NCI-H510A treated with DMSO at 0.1 percent for 48 hours (cell line): Measurements from ENCODE around the gene GPX4.

Source experiments
- DNase-seq: peaks from one replicate; lab custom pipeline; 2025; lab: John Stamatoyannopoulos, UW

GPX4 gene, protein sequence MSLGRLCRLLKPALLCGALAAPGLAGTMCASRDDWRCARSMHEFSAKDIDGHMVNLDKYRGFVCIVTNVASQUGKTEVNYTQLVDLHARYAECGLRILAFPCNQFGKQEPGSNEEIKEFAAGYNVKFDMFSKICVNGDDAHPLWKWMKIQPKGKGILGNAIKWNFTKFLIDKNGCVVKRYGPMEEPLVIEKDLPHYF

DNA sequence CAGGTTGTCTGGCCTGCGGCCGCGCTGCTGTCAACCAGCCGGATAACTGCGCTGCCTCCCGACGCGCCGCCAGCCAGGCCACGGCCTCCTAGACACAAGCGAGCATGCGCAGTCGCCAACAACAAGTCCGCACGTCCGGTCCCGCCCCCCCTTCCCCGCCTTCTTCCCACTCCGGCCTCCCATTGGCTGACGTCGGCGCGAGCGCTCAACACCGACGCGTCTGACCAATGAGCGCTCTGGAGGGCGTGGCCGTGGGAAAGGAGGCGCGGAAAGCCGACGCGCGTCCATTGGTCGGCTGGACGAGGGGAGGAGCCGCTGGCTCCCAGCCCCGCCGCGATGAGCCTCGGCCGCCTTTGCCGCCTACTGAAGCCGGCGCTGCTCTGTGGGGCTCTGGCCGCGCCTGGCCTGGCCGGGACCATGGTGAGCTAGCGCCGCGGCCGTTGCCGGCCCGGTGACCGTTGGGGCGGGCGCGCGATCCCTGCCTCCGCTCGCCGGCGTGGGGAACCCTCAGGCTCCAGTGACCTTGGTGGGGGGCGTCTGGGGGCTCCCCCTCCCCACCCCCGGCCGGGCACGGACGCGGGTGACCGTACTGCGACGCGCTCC, at the start of gene GPX4:
TSS of gene GPX4 (plus strand) at position 287 of the 603 bp plus-strand sequence. CDS start at position 337, 50 bp downstream.
- DNase-seq = peak; percentile 82

DNA sequence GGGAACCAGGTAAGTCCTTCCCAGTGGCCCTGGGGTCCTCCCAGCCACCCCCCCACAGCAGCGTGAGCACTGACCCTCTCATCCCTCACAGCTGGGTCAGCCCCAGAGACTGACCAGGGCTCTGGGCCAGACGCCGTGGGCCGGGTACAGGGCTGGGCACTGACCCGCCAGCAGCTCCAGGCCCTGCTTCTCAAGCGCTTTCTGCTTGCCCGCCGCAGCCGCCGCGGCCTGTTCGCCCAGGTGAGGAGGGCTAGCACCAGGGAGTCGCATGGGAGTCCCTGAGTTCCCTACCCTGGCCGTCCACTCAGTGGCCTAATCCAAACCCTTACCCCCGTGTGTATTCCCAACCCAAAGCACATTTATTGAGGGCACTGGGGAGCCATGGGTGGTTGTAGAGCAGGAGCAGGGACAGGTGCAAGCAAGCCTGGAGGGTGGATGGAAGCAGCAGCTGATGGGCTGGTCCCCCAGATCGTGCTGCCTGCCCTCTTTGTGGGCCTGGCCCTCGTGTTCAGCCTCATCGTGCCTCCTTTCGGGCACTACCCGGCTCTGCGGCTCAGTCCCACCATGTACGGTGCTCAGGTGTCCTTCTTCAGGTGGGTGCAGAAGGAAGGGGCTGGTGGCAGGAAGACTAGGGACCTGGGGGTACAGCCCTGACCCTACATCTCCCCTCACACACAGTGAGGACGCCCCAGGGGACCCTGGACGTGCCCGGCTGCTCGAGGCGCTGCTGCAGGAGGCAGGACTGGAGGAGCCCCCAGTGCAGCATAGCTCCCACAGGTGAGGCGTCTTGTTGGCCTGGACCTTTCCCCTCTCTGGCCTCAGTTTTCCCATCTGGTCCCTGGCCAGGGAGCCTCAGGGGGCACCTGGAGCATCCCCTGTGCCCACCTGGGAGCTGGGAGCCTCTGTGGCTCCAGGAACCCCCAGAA, 49.4 kb upstream of the GPX4 start:
- no peak for DNase-seq

DNA sequence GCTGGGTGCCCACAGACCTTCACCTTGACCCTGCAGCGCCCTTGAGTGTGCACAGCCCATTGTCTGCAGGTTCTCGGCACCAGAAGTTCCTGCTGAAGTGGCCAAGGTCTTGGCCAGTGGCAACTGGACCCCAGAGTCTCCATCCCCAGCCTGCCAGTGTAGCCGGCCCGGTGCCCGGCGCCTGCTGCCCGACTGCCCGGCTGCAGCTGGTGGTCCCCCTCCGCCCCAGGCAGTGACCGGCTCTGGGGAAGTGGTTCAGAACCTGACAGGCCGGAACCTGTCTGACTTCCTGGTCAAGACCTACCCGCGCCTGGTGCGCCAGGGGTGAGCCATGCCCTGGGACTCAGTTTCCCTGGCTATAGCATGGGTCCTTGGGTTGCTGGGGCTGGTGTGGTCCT, 48.8 kb upstream of the GPX4 start:
- DNase-seq = no peak

DNA sequence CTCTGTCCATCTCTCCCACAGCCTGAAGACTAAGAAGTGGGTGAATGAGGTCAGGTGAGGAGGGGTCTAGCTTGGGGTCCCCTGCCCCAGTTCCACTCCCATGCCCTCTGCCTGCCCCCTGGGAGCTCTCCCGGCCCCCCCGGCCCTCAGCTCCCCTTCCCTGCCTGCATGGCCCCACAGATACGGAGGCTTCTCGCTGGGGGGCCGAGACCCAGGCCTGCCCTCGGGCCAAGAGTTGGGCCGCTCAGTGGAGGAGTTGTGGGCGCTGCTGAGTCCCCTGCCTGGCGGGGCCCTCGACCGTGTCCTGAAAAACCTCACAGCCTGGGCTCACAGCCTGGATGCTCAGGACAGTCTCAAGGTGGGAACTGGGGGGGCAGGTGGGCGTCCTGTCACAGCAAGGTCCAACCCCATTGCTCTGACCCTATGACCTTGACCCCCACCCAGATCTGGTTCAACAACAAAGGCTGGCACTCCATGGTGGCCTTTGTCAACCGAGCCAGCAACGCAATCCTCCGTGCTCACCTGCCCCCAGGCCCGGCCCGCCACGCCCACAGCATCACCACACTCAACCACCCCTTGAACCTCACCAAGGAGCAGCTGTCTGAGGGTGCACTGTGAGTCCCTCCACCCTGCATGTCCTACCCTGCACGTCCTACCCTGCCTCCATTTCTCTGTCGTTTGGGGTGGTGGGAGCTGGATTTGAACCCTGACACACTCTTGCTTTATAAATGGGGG, 47.7 kb upstream of the GPX4 start:
- DNase-seq = no peak

DNA sequence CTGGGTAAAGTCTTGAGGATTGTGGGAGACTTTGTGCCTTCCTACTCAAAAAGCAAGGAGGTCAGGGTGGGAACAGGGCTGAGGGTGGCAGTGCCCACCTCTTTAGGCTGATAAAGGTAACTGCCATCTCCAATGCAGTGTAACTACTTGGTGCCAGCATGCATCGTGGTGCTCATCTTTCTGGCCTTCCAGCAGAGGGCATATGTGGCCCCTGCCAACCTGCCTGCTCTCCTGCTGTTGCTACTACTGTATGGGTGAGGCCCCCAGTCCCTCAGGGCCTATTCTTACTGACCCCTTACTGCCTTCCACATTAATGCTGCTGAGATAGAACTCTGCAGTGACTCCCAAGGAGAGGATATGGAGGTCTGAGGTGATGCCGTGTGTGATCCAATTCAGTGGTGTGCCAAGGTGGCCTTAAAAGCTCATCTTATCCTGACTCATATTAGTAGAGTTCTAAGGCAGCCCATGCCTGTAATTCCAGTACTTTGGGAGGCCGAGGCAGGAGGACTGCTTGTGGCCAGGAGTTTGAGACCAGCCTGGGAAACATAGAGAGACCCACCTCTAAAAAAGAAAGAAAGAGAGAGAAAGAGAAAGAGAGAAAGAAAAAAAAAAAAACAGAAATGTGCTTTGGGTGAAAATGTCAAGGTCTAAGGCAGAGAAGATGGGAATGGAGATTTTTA, 46.5 kb upstream of the GPX4 start:
- DNase-seq = peak; percentile 7

DNA sequence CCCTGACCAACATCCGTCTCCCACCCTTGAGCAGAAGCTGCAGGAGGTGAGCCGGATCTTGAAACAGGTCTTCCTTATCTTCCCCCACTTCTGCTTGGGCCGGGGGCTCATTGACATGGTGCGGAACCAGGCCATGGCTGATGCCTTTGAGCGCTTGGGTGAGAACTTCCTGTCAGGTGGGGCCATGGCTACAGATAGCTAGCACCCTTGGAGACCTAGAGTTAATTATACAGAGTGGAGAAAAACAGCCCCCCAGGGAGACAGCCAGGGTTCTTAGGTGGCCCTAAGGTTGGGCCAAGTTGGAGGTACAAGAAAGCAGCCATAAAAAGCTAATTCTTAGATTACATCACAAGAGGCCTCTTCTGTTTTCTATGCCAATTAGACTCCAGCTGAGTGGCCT, 45.7 kb upstream of the GPX4 start:
- DNase-seq = no peak

DNA sequence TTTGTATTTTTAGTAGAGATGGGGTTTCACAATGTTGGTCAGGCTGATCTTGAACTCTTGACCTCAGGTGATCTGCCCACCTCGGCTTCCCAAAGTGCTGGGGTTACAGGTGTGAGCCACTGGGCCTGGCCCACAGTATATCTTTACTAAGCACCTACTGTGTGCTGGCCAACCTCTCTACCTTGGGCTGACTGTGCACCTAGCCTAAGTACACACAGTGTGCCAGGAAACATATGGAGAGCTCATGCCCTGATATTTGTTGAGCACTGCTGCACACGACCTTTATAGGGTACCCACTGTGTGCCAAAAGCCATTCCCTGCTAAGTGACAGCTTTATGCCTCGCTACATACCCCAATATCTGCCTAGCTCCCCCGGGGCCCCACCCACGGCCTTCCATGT, 43.1 kb upstream of the GPX4 start:
- DNase-seq = no peak

DNA sequence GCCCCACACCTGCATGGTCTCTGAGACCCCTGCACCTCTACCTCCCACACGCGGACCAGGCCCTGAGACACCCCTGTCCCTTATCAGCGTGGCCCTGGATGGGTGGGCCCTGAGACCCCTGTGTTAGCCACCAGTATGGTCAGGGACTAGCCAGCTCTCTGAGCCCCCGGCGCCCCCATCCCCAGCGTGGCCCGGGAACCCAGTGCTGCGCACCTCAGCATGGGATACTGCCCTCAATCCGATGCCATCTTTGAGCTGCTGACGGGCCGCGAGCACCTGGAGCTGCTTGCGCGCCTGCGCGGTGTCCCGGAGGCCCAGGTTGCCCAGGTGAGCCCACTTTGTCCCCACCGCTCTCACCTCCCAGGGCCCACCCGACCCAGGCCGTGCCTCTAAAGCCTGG, 41.8 kb upstream of the GPX4 start:
- DNase-seq = no peak

DNA sequence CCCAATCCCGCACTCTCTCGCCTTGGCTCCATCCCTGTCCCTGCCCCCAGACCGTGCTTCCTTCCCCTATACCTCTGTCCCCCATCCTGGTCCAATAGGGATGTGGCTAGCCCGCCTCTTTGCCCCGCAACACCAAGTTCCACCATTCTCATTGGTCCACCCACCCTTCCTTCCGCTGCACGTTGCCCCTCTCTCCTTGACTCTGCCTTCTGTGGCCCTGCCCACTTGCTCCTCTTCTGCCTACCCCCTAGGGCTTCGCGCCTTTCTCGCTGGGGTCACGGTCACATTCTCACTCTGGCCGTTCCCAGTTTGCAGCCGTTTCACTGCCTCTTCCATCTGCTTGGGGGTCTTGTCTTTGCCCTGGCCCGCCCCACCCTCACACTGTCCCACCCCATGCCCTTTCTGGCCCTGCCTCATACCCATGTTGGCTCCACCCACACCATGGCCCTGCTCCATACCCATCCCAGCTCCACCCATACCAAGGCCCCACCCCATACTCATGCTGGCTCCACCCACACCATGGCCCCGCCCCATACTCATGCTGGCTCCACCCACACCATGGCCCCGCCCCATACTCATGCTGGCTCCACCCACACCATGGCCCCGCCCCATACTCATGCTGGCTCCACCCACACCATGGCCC, 41.3 kb upstream of the GPX4 start:
- DNase-seq = no peak

DNA sequence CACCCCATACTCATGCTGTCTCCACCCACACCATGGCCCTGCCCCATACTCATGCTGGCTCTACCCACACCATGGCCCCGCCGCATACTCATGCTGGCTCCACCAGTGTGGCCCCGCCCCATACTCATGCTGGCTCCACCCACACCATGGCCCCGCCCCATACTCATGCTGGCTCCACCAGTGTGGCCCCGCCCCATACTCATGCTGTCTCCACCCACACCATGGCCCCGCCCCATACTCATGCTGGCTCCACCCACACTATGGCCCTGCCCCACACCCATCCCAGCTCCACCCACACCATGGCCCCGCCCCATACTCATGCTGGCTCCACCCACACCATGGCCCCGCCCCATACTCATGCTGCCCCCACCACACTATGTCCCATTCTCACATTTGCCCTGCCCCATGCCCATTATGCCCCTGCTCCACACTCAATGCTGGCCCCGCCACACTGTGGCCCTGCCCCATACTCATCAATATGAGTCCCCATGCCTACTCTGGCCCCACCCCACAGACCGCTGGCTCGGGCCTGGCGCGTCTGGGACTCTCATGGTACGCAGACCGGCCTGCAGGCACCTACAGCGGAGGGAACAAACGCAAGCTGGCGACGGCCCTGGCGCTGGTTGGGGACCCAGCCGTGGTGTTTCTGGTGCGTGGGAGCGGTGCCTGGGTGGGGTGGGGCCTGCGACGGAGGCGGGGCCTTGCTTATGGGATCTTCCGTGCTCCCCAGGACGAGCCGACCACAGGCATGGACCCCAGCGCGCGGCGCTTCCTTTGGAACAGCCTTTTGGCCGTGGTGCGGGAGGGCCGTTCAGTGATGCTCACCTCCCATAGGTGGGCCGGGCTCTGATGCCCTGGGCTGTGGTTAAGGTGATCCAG, 40.5 kb upstream of the GPX4 start:
- DNase-seq = no peak

DNA sequence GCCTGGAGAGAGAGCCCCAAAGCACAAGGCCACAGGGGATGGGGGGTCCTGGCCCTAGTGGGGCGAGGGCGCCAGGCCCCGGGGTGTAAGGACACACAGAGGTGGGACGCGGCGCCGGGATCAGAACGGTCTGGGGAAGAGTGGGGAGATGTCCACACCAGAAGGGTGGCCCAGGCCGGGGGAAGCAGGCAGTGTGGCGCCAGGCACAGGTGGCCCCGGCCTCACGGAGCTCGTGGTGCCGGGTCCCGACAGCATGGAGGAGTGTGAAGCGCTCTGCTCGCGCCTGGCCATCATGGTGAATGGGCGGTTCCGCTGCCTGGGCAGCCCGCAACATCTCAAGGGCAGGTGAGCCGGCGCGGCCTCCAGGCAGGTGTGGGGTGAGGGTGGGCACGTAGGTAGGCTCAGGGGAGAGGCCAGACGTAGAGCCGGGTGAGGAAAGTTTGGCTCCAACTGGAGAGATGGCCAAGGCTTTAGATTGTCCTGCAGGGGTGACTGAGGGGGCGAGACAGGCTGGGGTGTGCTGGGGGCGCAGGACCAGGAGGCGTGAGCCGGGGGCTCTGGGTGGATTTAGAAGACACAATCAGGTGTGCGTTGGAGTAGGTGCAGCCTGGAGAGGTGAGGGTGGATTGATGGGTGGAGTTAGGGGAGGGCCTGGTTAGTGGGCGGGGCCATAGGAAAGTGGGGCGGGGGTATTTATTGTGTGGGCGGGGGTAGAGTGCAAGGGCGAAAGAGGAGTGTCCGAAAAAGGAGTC, 39.7 kb upstream of the GPX4 start:
- no peak for DNase-seq

DNA sequence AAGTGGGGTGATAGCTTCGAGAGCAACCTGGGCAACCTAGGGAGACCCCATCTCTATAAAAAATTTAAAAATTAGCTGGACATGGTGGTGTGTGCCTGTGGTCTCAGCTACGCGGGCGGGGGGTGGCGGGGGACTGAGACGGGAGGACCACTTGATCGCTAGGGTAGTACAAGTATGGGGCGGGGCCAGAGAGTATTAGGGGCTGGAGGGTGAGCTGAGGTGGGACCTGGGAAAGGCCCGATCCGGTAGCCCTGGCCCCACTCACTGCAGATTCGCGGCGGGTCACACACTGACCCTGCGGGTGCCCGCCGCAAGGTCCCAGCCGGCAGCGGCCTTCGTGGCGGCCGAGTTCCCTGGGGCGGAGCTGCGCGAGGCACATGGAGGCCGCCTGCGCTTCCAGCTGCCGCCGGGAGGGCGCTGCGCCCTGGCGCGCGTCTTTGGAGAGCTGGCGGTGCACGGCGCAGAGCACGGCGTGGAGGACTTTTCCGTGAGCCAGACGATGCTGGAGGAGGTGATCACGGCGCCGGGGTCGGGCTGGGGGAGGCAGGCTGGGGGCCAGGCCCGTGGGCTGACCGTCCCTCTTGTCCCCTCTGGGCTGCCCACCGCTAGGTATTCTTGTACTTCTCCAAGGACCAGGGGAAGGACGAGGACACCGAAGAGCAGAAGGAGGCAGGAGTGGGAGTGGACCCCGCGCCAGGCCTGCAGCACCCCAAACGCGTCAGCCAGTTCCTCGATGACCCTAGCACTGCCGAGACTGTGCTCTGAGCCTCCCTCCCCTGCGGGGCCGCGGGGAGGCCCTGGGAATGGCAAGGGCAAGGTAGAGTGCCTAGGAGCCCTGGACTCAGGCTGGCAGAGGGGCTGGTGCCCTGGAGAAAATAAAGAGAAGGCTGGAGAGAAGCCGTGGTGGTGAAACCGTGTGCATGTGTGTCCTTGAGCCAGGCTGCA, 38.9 kb upstream of the GPX4 start:
- DNase-seq = peak; percentile 19

DNA sequence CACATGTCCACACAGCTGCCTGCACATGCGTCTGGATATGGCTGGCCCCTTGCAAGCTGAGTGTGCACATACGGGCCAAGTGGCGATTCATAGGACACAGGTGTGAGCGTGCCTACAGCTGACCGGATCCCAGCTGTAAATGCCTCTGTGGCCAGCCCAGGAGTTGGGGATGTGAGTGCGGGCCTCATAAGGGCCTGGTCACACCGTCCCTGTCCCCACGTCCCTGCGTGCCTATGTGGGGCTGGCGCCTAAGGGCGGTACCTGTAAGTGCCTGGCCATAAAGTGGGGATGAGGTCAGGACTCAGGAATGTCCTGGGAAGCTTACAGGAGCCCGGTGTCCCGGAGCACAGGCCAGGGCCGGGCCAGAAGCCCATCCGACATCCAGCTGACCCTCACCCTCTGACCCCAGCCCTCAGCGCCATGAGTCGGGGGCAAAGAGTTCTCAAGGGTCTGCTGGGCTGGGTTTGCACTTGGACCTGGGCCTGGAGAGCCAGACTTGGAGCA, 38.1 kb upstream of the GPX4 start:
- no peak for DNase-seq

DNA sequence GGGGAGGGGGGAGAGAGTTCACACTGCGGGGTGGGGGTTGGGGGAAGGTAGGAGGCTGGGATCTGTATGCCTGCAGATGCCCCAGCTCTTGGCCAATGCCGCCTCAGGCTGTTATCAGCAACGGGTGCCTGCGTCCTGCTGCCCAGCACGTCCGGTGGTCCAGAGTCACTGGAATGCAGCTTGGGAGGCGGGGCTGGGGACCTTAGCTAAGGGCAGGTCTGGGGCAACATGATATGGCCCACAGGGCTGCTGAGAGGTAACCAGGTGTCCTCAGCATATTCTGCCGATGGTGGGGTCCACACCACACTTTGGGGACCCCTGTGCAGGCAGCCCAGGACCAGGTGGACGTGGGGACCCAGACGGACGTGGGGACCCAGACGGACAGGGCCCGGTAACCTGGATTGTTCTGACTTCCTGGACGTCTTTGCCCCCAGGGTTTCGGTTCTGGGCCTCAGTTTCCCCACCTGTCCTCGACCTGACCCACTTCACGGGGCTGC, 37.5 kb upstream of the GPX4 start:
- DNase-seq = no peak

DNA sequence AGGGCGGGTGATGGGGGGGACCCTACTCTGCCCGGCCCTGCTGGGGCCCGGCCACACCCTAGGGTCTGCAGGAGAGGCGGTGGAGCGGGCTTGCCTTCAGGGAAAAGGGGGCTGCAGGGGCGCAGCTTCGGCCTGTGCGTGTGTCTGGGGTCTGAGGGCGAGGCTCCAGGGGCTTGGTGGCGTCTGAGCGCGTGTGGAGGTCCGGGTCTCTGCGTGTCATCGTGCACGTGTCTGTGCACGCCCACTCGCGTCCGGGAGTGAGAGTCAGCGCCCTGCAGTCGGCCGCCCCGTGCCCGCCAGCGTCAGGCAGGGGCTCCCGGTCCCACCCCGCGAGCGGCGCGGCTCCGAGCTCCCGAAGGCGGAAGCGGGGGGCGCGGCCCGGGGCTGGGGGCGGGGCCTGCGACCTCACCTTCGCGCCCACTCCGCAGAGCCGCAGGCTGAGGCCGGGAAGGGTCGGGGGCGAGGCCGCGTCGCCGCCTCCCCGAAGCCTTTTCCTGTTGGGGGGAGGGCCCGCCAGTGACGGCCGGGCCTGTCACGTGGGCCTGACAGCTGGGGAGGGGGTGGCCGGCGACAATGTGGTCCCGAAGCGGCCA, 37.0 kb upstream of the GPX4 start, which contains the start of gene ARHGAP45:
TSS of gene ARHGAP45 (plus strand) at position 420 of the 593 bp plus-strand sequence. CDS start 239 bp downstream, outside the sequence.
- no peak for DNase-seq

DNA sequence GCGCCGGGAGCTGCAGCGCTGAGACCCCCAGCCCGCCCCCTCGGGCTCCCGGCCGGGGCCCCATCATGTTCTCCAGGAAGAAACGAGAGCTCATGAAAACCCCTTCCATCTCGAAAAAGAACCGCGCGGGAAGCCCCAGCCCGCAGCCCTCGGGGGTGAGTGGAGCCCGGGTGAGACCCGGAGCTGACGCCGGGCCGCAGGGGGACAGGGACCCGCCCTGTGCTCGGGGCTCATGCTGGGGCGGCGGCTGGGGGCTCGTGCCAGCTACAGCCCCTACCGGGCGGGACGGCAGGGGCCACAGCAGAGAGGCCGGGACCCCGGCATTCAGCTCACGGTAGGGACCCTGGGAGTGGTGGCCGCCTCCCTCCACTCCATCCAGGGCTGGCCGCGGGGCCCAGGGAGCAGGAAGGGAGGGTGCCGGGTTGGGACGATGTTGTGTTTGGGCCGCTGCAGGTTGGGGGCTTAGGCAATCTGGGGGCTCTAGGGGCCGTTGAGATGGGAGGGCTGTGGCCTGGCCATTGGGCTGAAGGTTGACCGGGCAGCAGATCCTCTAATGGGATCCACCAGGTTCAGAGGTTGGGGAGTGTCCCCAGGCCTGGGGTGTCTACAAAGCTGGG, 36.3 kb upstream of the GPX4 start:
- DNase-seq = no peak
